ENCODE data around the gene ANKRD30B. TPM values are rescaled to one million over a fixed set of nuclear protein-coding genes. Genes with fewer than 3 reads are reported as not detected.
"Not testable (repeated sequence)": the region's sequence is repeated elsewhere in the genome, so short reads cannot be mapped to it uniquely, and the experiment has no call there.

ANKRD30B gene
- total RNA-seq, 3 donors from 2014 or later: 0.06 to 0.34 (median 0.09) TPM

GRCh38 chr18:14781671-14782070 is 33.7 kb downstream of the ANKRD30B start:
- no peaks in the 10 kb centered on the region for H3K9me3 ChIP-seq
- H3K4me3 ChIP-seq: no peak overlapping the region
- no peaks in the 10 kb centered on the region for H3K36me3 ChIP-seq (ENCODE audit: low read depth)
- no peak for TF ChIP-seq CTCF (IDR thresholded peaks at IDR 0.05)
- ATAC-seq (peak; percentile 23), DNase-seq (no peak)
- intact Hi-C loops (cut with DNase I, micrococcal nuclease): no loop called here
- no peaks in the 10 kb centered on the region for H3K4me1 ChIP-seq (ENCODE audit: low read depth)

- intact Hi-C loops (cut with DNase I, micrococcal nuclease): no loop called here
- DNase-seq (no peak), ATAC-seq (no peak)
- Histone ChIP-seq H3K4me1 (ENCODE audit: low read depth) (no peaks in the 10 kb centered on the region), H3K36me3 (ENCODE audit: low read depth) (no peaks in the 10 kb centered on the region), H3K9me3 (no peaks in the 10 kb centered on the region), H3K4me3 (no peak overlapping the region)
- TF ChIP-seq CTCF (IDR thresholded peaks at IDR 0.05): no peak
Observed at GRCh38 chr18:14784133-14784532, 36.2 kb downstream of the ANKRD30B start.

GRCh38 chr18:14796876-14797275 is 48.9 kb downstream of the ANKRD30B start:
- H3K36me3 ChIP-seq (ENCODE audit: low read depth); H3K4me1 ChIP-seq (ENCODE audit: low read depth); H3K4me3 ChIP-seq; ATAC-seq; intact Hi-C loops (cut with DNase I, micrococcal nuclease); H3K9me3 ChIP-seq; DNase-seq: not testable (repeated sequence)

- H3K4me1 ChIP-seq (ENCODE audit: low read depth); ATAC-seq; H3K36me3 ChIP-seq (ENCODE audit: low read depth); DNase-seq; H3K9me3 ChIP-seq; H3K4me3 ChIP-seq; intact Hi-C loops (cut with DNase I, micrococcal nuclease): not testable (repeated sequence)
Observed at GRCh38 chr18:14797969-14798764, 50.2 kb downstream of the ANKRD30B start.

GRCh38 chr18:14811081-14811480 is 63.1 kb downstream of the ANKRD30B start:
- DNase-seq; H3K9me3 ChIP-seq; H3K4me3 ChIP-seq; H3K36me3 ChIP-seq (ENCODE audit: low read depth); intact Hi-C loops (cut with DNase I, micrococcal nuclease); H3K4me1 ChIP-seq (ENCODE audit: low read depth); ATAC-seq: not testable (repeated sequence)

GRCh38 chr18:14826972-14827632 is 79.1 kb downstream of the ANKRD30B start:
- H3K9me3 ChIP-seq; intact Hi-C loops (cut with DNase I, micrococcal nuclease); H3K4me3 ChIP-seq: not testable (repeated sequence)

GRCh38 chr18:14841607-14842006 is 93.6 kb downstream of the ANKRD30B start:
- H3K4me3 ChIP-seq; H3K4me1 ChIP-seq (ENCODE audit: low read depth); ATAC-seq; H3K9me3 ChIP-seq; DNase-seq; intact Hi-C loops (cut with DNase I, micrococcal nuclease); H3K36me3 ChIP-seq (ENCODE audit: low read depth): not testable (repeated sequence)

More at GRCh38 chr18:14826972-14827632, 79.1 kb downstream of the ANKRD30B start:
- DNase-seq; ATAC-seq; H3K36me3 ChIP-seq (ENCODE audit: low read depth); H3K4me1 ChIP-seq (ENCODE audit: low read depth): not testable (repeated sequence)

- H3K4me3 ChIP-seq; H3K4me1 ChIP-seq (ENCODE audit: low read depth); H3K36me3 ChIP-seq (ENCODE audit: low read depth); DNase-seq; H3K9me3 ChIP-seq; intact Hi-C loops (cut with DNase I, micrococcal nuclease): not testable (repeated sequence)
- ATAC-seq: peak; percentile 56
Observed at GRCh38 chr18:14851533-14851932, 103.6 kb downstream of the ANKRD30B start.

- H3K4me3 ChIP-seq; H3K36me3 ChIP-seq (ENCODE audit: low read depth); H3K4me1 ChIP-seq (ENCODE audit: low read depth); DNase-seq; H3K9me3 ChIP-seq; intact Hi-C loops (cut with DNase I, micrococcal nuclease); ATAC-seq: not testable (repeated sequence)
Observed at GRCh38 chr18:14855634-14856033, 107.7 kb downstream of the ANKRD30B start.

GRCh38 chr18:14856256-14856655 is 108.3 kb downstream of the ANKRD30B start:
- H3K4me1 ChIP-seq (ENCODE audit: low read depth); intact Hi-C loops (cut with DNase I, micrococcal nuclease); H3K36me3 ChIP-seq (ENCODE audit: low read depth); H3K9me3 ChIP-seq; H3K4me3 ChIP-seq; ATAC-seq; DNase-seq: not testable (repeated sequence)

GRCh38 chr18:14858514-14858913 is 110.5 kb downstream of the ANKRD30B start:
- H3K36me3 ChIP-seq (ENCODE audit: low read depth); H3K4me3 ChIP-seq; ATAC-seq; H3K9me3 ChIP-seq; DNase-seq; H3K4me1 ChIP-seq (ENCODE audit: low read depth); intact Hi-C loops (cut with DNase I, micrococcal nuclease): not testable (repeated sequence)

- H3K9me3 ChIP-seq; H3K4me3 ChIP-seq; H3K36me3 ChIP-seq (ENCODE audit: low read depth); intact Hi-C loops (cut with DNase I, micrococcal nuclease); H3K4me1 ChIP-seq (ENCODE audit: low read depth); ATAC-seq; DNase-seq: not testable (repeated sequence)
Observed at GRCh38 chr18:14859995-14860394, 112.0 kb downstream of the ANKRD30B start.

All from mucosa of descending colon (tissue), 3 donors.